T-helper 2 cell (primary cell): Measurements from ENCODE around the gene SLC17A9.

Experiments
- DNase-seq, 5 experiments: peaks; one replicate each; pipeline versions ENCODE4 v3.0.0 to v3.0.0-alpha.2; 2012 to 2022

Gene SLC17A9

GRCh38 chr20:63005365-63005861, 52.9 kb downstream of the SLC17A9 start:
- no peak for DNase-seq

- peak in 1 of 5 experiments; percentile 41 for DNase-seq
Measured at GRCh38 chr20:63005862-63006539, 53.5 kb downstream of the SLC17A9 start.

- no peak for DNase-seq
Measured at GRCh38 chr20:63006540-63007359, 54.2 kb downstream of the SLC17A9 start, which contains the start of gene BHLHE23. Gene BHLHE23 (minus strand): TSS chr20:63006964. CDS start chr20:63006774, 190 bp downstream.

- DNase-seq: no peak
Measured at GRCh38 chr20:63007360-63007645, 54.8 kb downstream of the SLC17A9 start.

GRCh38 chr20:63007646-63008488, 55.4 kb downstream of the SLC17A9 start:
- no peak for DNase-seq

- no peak for DNase-seq
Measured at GRCh38 chr20:63008541-63009044, 56.1 kb downstream of the SLC17A9 start.

- peak; percentile 65 to 77 (median 70) for DNase-seq
Measured at GRCh38 chr20:63009045-63009961, 56.8 kb downstream of the SLC17A9 start.

GRCh38 chr20:63009988-63010769, 57.7 kb downstream of the SLC17A9 start:
- DNase-seq: peak; percentile 37 to 82 (median 68)

- DNase-seq: no peak
Measured at GRCh38 chr20:63011798-63012197, 59.3 kb downstream of the SLC17A9 start.

GRCh38 chr20:63013207-63013606, 60.7 kb downstream of the SLC17A9 start:
- DNase-seq: no peak

- DNase-seq: no peak
Measured at GRCh38 chr20:63014287-63014686, 61.8 kb downstream of the SLC17A9 start.

- DNase-seq: no peak
Measured at GRCh38 chr20:63014710-63015109, 62.2 kb downstream of the SLC17A9 start.

- no peak for DNase-seq
Measured at GRCh38 chr20:63015147-63015661, 62.7 kb downstream of the SLC17A9 start.

- no peak for DNase-seq
Measured at GRCh38 chr20:63015662-63016361, 63.3 kb downstream of the SLC17A9 start.

- DNase-seq: no peak
Measured at GRCh38 chr20:63016514-63017075, 64.1 kb downstream of the SLC17A9 start.

- DNase-seq: no peak
Measured at GRCh38 chr20:63017076-63017825, 64.7 kb downstream of the SLC17A9 start.

- peak in 1 of 5 experiments; percentile 6 for DNase-seq
Measured at GRCh38 chr20:63017826-63018411, 65.4 kb downstream of the SLC17A9 start.
